Caco-2 (cell line): Measurements from ENCODE around the gene TMEM183A. TPM values are rescaled to one million over a fixed set of nuclear protein-coding genes. Genes with fewer than 3 reads are reported as not detected.

ENCODE experiments used
- BruUV-seq: library from RNA; stranded (reverse); fragments of 400-500 nt; replicated peaks from 2 replicates; lab custom pipeline; 2021; lab: Mats Ljungman, UMichigan
- CTCF ChIA-PET: fragments of 300-600 bp; sonication (Branson Sonifier 250); formaldehyde crosslinking; loops from one replicate; lab custom pipeline; 2022; ENCODE audit warnings: antibody characterized with exemption; lab: Charles Lee
- POLR2A ChIA-PET: fragments of 300-600 bp; sonication (Branson Sonifier 250); formaldehyde crosslinking; loops from one replicate; lab custom pipeline; 2022; ENCODE audit warnings: antibody characterized with exemption; lab: Charles Lee
- DNase-seq, 2 experiments: peaks; one replicate each; pipeline versions ENCODE4 v3.0.0 to v3.0.0-alpha.2; 2020 to 2022
- H3K27me3 ChIP-seq: replicated peaks from 2 replicates; pipeline ENCODE4 v1.6.0; 2011; ENCODE audit warnings: low read length; ENCODE audit not compliant: control insufficient read depth, insufficient read depth
- H3K36me3 ChIP-seq: 2 replicates; pipeline ENCODE4 v1.5.1; 2011; ENCODE audit warnings: low read length; ENCODE audit not compliant: control insufficient read depth, insufficient read depth
- H3K4me1 ChIP-seq: fragments of 250-450 bp; sonication (Bioruptor Pico); 2 replicates; pipeline ENCODE4 v1.5.1; 2020; ENCODE audit warnings: mild to moderate bottlenecking
- H3K4me3 ChIP-seq: 2 replicates; pipeline ENCODE4 v1.5.1; 2011; ENCODE audit warnings: low read depth, mild to moderate bottlenecking, control low read depth, low read length
- H3K9me3 ChIP-seq: fragments of 250-450 bp; sonication (Bioruptor Pico); 2 replicates; pipeline ENCODE4 v1.5.1; 2020; ENCODE audit warnings: mild to moderate bottlenecking, moderate library complexity
- H3K27ac Mint-ChIP-seq: one replicate; pipeline ENCODE4 v1.8.0; 2022; ENCODE audit warnings: mixed read lengths; ENCODE audit not compliant: unreplicated experiment
- H3K27me3 Mint-ChIP-seq: one replicate; pipeline ENCODE4 v1.8.0; 2022; ENCODE audit warnings: mixed read lengths; ENCODE audit not compliant: insufficient read depth, unreplicated experiment
- H3K36me3 Mint-ChIP-seq: one replicate; pipeline ENCODE4 v1.8.0; 2022; ENCODE audit warnings: mild to moderate bottlenecking, mixed read lengths; ENCODE audit not compliant: insufficient read depth, unreplicated experiment
- H3K4me1 Mint-ChIP-seq: one replicate; pipeline ENCODE4 v1.8.0; 2022; ENCODE audit warnings: low read depth, mixed read lengths; ENCODE audit not compliant: unreplicated experiment
- H3K4me3 Mint-ChIP-seq: one replicate; pipeline ENCODE4 v1.8.0; 2022; ENCODE audit warnings: mild to moderate bottlenecking, moderate library complexity, mixed read lengths; ENCODE audit not compliant: unreplicated experiment
- H3K9me3 Mint-ChIP-seq: one replicate; pipeline ENCODE4 v1.8.0; 2022; ENCODE audit warnings: mixed read lengths; ENCODE audit not compliant: unreplicated experiment
- CTCF ChIP-seq, 2 experiments: fragments of 200-600 bp in 1 of 2; IDR thresholded peaks; 1 replicate in 1 of 2; 2 replicates in 1 of 2; pipeline versions ENCODE4 v1.5.1 to v1.8.0; 2011 to 2022; ENCODE audit warnings: antibody characterized with exemption in 1 of 2, control low read depth in 1 of 2, inconsistent platforms in 1 of 2, low read depth in 1 of 2, low read length in 1 of 2, mild to moderate bottlenecking in 1 of 2, moderate library complexity in 1 of 2; ENCODE audit not compliant: insufficient read depth in 1 of 2, severe bottlenecking in 1 of 2, unreplicated experiment in 1 of 2
- intact Hi-C: fragments of 100-400 bp; cut with micrococcal nuclease; formaldehyde crosslinking; loops from one replicate; pipeline ENCODE4 v1.10.0; 2022; ENCODE audit not compliant: unreplicated experiment
- total RNA-seq: library from RNA; stranded (reverse); gene quantifications from 2 replicates; pipeline ENCODE4 v1.2.3, GENCODE V29; 2022

The TMEM183A gene
- total RNA-seq, 1 experiment from 2014 or later: 74.3 TPM

- H3K36me3 Mint-ChIP-seq: no peaks in the 10 kb centered on the region
- CTCF ChIA-PET: no interaction called here
- POLR2A ChIA-PET: interaction anchor here (0.6 to 0.7 kb wide), 2 partner anchors 99 to 111 kb away, joined by 3 to 5 read pairs; no protein-coding TSS in a partner anchor
- no peaks in the 10 kb centered on the region for H3K36me3 ChIP-seq
- H3K9me3 ChIP-seq: no peaks in the 10 kb centered on the region
- no peak overlapping the region for H3K27ac Mint-ChIP-seq
- H3K4me1 Mint-ChIP-seq: no peaks in the 10 kb centered on the region
- H3K27me3 Mint-ChIP-seq: peaks cover 14% of the 10 kb centered on the region
- 0 out of 2 replicates have a peak, but pooled peaks cover 1% of the 10 kb centered on the region for H3K27me3 ChIP-seq
- TF ChIP-seq CTCF (IDR thresholded peaks at IDR 0.05; ENCODE audit: insufficient read depth in 1 of 2, low read depth in 1 of 2, low read length in 1 of 2, severe bottlenecking in 1 of 2, unreplicated experiment in 1 of 2): no peak
- H3K9me3 Mint-ChIP-seq: no peaks in the 10 kb centered on the region
- intact Hi-C loops: no loop called here
- no peak overlapping the region for H3K4me3 Mint-ChIP-seq
- BruUV-seq: no TSS peak
- no peak for DNase-seq
- no peak overlapping the region for H3K4me3 ChIP-seq
- peaks cover 5% of the 10 kb centered on the region; the same call in 1 of the 2 replicates for H3K4me1 ChIP-seq
These were observed 35.1 kb upstream of the TMEM183A start for GRCh38 chr1:202972046-202972445.

DNA sequence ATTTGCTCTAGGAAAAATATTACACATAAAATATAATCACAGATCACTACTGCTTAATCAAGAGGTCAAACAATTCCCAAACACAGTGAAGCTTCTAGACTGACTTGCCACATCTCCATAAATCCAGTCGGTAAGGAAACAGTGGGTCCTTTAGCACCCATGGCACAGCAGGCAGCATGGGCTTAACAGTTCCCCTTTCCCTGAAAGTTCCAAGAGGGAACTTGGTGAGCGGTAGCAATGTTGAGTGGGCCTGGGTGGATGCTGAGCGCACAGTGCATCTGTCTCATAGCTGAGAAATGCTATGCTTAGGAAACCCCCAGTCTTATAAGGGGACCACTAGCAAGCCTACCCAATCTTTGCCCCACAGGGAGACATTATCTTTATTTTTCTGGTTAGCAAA is 32.3 kb upstream of the TMEM183A start:
- ChIA-PET POLR2A (no interaction called here), CTCF (no interaction called here)
- intact Hi-C loops: no loop called here
- no peaks in the 10 kb centered on the region for H3K36me3 ChIP-seq
- TF ChIP-seq CTCF (IDR thresholded peaks at IDR 0.05; ENCODE audit: insufficient read depth in 1 of 2, low read depth in 1 of 2, low read length in 1 of 2, severe bottlenecking in 1 of 2, unreplicated experiment in 1 of 2): no peak
- no peak overlapping the region for H3K4me3 Mint-ChIP-seq
- no peak overlapping the region for H3K4me3 ChIP-seq
- no peaks in the 10 kb centered on the region for H3K36me3 Mint-ChIP-seq
- no peak overlapping the region for H3K27ac Mint-ChIP-seq
- no peaks in the 10 kb centered on the region for H3K9me3 Mint-ChIP-seq
- no peaks in the 10 kb centered on the region for H3K4me1 ChIP-seq
- H3K4me1 Mint-ChIP-seq: no peaks in the 10 kb centered on the region
- DNase-seq: no peak
- H3K9me3 ChIP-seq: no peaks in the 10 kb centered on the region
- BruUV-seq: no TSS peak
- H3K27me3 ChIP-seq: 0 out of 2 replicates have a peak, but pooled peaks cover 1% of the 10 kb centered on the region
- peaks cover 30% of the 10 kb centered on the region for H3K27me3 Mint-ChIP-seq

GRCh38 chr1:202976633-202977032 is 30.5 kb upstream of the TMEM183A start:
- 0 out of 2 replicates have a peak, but pooled peaks cover 1% of the 10 kb centered on the region for H3K27me3 ChIP-seq
- ChIA-PET CTCF (no interaction called here), POLR2A (no interaction called here)
- H3K9me3 ChIP-seq: no peaks in the 10 kb centered on the region
- Mint-ChIP-seq H3K36me3 (no peaks in the 10 kb centered on the region), H3K9me3 (no peaks in the 10 kb centered on the region), H3K4me3 (no peak overlapping the region), H3K27me3 (peaks cover 34% of the 10 kb centered on the region), H3K27ac (no peak overlapping the region), H3K4me1 (no peaks in the 10 kb centered on the region)
- no peak for TF ChIP-seq CTCF (IDR thresholded peaks at IDR 0.05; ENCODE audit: insufficient read depth in 1 of 2, low read depth in 1 of 2, low read length in 1 of 2, severe bottlenecking in 1 of 2, unreplicated experiment in 1 of 2)
- BruUV-seq: no TSS peak
- DNase-seq: no peak
- H3K4me3 ChIP-seq: no peak overlapping the region
- no peaks in the 10 kb centered on the region for H3K36me3 ChIP-seq
- no peaks in the 10 kb centered on the region for H3K4me1 ChIP-seq
- intact Hi-C loops: no loop called here
